ENCODE results near the gene WDR33.

DNA sequence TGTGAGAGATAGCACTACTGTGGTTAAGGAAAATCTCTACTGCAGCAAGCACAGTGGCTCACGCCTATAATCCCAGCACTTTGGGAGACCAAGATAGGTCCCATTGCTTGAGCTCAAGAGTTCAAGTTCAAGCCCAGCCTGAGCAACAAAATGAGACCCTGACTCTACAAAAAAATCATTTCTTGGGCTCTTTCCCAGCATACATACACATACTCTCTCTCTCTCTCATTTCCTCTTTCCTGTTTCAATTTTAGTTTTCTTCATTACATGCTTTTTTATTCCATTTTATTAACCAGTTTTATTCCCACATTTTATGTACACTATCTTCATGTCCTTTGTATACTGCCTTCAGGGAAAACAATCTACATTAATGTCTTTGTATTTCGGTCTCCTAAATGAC, 14.6 kb downstream of the WDR33 start:
- TF ChIP-seq POLR2A (IDR thresholded peaks at IDR 0.05): no peak
- TF ChIP-seq, protein P1, sequence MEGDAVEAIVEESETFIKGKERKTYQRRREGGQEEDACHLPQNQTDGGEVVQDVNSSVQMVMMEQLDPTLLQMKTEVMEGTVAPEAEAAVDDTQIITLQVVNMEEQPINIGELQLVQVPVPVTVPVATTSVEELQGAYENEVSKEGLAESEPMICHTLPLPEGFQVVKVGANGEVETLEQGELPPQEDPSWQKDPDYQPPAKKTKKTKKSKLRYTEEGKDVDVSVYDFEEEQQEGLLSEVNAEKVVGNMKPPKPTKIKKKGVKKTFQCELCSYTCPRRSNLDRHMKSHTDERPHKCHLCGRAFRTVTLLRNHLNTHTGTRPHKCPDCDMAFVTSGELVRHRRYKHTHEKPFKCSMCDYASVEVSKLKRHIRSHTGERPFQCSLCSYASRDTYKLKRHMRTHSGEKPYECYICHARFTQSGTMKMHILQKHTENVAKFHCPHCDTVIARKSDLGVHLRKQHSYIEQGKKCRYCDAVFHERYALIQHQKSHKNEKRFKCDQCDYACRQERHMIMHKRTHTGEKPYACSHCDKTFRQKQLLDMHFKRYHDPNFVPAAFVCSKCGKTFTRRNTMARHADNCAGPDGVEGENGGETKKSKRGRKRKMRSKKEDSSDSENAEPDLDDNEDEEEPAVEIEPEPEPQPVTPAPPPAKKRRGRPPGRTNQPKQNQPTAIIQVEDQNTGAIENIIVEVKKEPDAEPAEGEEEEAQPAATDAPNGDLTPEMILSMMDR (IDR thresholded peaks at IDR 0.05): no peak
- no peak for TF ChIP-seq POLR2AphosphoS5 (IDR thresholded peaks at IDR 0.05)
